Right lobe of liver (tissue), 6 donors: Measurements from ENCODE around the gene AADACL4. TPM values are rescaled to one million over a fixed set of nuclear protein-coding genes. Genes with fewer than 3 reads are reported as not detected.

Experiments
- ATAC-seq, 4 donors: fragments of 200-7000 bp; cut with Tn5 transposase; one replicate each; pipeline ENCODE4 v1.9.1; 2020; ENCODE audit warnings: mild to moderate bottlenecking in 4 of 4, moderate library complexity in 4 of 4
- DNase-seq, 3 donors: peaks; one replicate each; pipeline ENCODE4 v3.0.0-alpha.2; 2020
- H3K27ac ChIP-seq, 3 donors: fragments of 200-600 bp; one replicate each; pipeline ENCODE4 v1.8.0; 2022
- H3K27me3 ChIP-seq, 2 donors: fragments of 200-600 bp; one replicate each; pipeline ENCODE4 v1.8.0; 2022
- H3K36me3 ChIP-seq, 4 donors: fragments of 200-600 bp; sonication (generic) in 1 of 4; one replicate each; pipeline versions ENCODE4 v1.5.1 to v1.8.0; 2017 to 2022; ENCODE audit warnings: control low read depth in 1 of 4
- H3K4me1 ChIP-seq, 4 donors: fragments of 200-600 bp; sonication (generic) in 1 of 4; one replicate each; pipeline versions ENCODE4 v1.5.1 to v1.8.0; 2017 to 2022; ENCODE audit warnings: control low read depth in 1 of 4
- H3K4me3 ChIP-seq, 3 donors: fragments of 200-600 bp; one replicate each; pipeline ENCODE4 v1.8.0; 2022
- H3K9me3 ChIP-seq, 4 donors: fragments of 200-600 bp; sonication (generic) in 1 of 4; one replicate each; pipeline versions ENCODE4 v1.5.1 to v1.8.0; 2017 to 2022; ENCODE audit warnings: control low read depth in 1 of 4
- CTCF ChIP-seq, 4 donors: fragments of 200-600 bp in 3 of 4; fragments of 450-650 bp in 1 of 4; IDR thresholded peaks; one replicate each; pipeline versions ENCODE4 v1.5.1 to v1.8.0; 2016 to 2022; ENCODE audit warnings: antibody characterized with exemption in 4 of 4, mild to moderate bottlenecking in 2 of 4
- POLR2A ChIP-seq: fragments of 450-650 bp; IDR thresholded peaks from one replicate; pipeline ENCODE4 v1.6.1; 2017; ENCODE audit warnings: antibody characterized with exemption, mild to moderate bottlenecking
- WGBS: methylation state at CpG from one replicate; pipeline ENCODE4 v1.1.6; 2018; ENCODE audit warnings: low coverage, low lambda C conversion rate; ENCODE audit not compliant: insufficient coverage; ENCODE audit errors: missing lambda C conversion rate; 5-methylcytosine and 5-hydroxymethylcytosine counted together
- intact Hi-C, 2 donors: fragments of 100-400 bp; cut with DNase I; formaldehyde crosslinking; loops; one replicate each; pipeline versions ENCODE4 v1.11.2 to v1.14.1; 2022
- total RNA-seq, 6 experiments: library from RNA; depleted of rRNA in 2 of 6; stranded (reverse); fragments of >200 nt in 2 of 6; fragmentation: NEBNext Ultra II Directional in 3 of 6; extraction: Animal tissue kit (Norgen Biotek cat#: 25700) in 3 of 6; gene quantifications; one replicate each; pipeline versions ENCODE4 v1.1.0 to v1.2.4, GENCODE V29; 2016 to 2023
- donor health status: DM: no; HTN: yes; CAD: no.
- donor health status: DM: no; HTN: no; CAD: no.
- donor health status: DM: no; HTN: no; CAD: no.
- donor health status: DM: no; HTN: yes; CAD: no.
- donor health status: DM: no; HTN: yes; CAD: no.

The AADACL4 gene
- total RNA-seq, 6 experiments from 2014 or later: not detected

DNA sequence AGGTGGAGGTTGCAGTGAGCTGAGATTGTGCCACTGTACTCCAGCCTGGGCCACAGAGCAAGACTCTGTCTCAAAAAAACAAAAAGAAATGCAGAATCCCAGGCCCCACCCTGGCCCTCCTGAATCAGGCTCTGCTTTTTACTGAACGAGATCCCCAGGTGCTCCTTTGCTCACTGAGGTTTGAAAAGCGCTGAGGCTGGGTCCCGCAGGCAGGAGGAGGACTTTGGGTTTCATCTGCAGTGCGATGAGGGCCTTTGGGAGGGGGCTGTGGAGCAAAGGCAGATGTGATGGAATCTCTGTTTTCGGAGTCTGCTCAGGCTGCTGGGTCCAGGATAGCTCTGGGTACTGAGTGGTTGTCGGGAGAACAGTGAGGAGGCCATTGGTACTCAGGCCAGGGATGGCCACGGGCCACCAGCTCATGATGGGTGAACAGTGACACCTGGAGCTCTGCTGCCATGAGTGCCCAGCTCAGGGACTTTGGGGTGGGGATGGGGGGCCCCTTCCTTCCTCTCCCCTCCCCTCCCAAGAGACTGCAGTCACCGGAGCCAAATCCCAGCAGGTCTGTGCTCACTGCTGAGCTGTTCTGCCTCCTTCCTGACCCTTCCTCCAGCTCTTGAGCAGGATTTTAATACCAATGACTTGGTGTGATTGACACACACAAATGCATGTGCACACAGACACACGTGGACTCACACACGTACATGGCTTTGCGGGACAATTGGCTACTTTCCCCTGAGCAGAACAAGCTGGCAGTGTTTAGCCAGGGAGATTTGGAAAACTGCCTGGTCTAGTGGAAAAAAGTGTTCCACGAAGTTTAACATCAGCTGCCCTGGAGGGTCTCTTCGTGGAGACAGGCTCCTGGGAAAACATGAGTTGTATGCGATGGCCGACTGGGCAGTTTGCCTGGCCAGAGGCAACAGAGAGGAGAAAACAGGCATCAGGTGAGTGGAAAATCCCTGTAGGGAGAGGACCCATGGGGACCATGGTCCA is 22.2 kb upstream of the AADACL4 start:
- peaks cover 0 to 29% (median 11%) of the 10 kb centered on the region in 4 donors for H3K4me1 ChIP-seq
- H3K27me3 ChIP-seq: no peaks in the 10 kb centered on the region
- H3K27ac ChIP-seq: no peak overlapping the region
- no peaks in the 10 kb centered on the region for H3K36me3 ChIP-seq
- no peaks in the 10 kb centered on the region for H3K9me3 ChIP-seq
- no peak overlapping the region for H3K4me3 ChIP-seq
- 37% methylated on average over 8 of the region's 15 CpGs for WGBS
- intact Hi-C loops: no loop called here
- DNase-seq (peak in 1 of 3 donors; percentile 33), ATAC-seq (no peak)
- TF ChIP-seq CTCF (IDR thresholded peaks at IDR 0.05) (peak in 1 of 4 donors; percentile 13), POLR2A (no peak)

DNA sequence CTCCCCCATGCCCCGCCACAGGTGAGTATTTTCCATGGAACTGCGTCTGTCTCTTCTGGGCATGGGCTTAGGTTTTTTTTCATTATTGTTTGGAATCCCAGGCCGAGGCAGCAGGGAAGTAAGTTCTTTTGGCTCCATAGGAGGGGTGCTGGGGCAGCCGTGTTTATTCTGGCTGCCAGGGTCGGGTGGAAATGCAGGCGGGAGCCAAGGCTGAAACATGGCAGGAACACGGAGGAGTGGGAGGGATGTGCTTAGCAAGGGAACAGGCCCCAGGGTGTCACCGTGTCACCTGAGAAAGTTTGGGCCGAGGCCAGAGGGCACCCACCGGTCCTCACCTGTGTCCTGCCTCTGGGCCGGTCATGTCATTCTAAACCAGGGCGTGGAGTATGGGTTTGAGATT is 21.4 kb upstream of the AADACL4 start:
- WGBS: 44% methylated on average over 8 of the region's 12 CpGs
- intact Hi-C loops: no loop called here
- Histone ChIP-seq H3K9me3 (no peaks in the 10 kb centered on the region), H3K4me3 (no peak overlapping the region), H3K4me1 (peaks cover 0 to 29% (median 11%) of the 10 kb centered on the region in 4 donors), H3K27me3 (no peaks in the 10 kb centered on the region), H3K36me3 (no peaks in the 10 kb centered on the region), H3K27ac (no peak overlapping the region)
- DNase-seq (peak in 1 of 3 donors; percentile 25), ATAC-seq (no peak)
- TF ChIP-seq CTCF (IDR thresholded peaks at IDR 0.05) (no peak), POLR2A (no peak)

DNA sequence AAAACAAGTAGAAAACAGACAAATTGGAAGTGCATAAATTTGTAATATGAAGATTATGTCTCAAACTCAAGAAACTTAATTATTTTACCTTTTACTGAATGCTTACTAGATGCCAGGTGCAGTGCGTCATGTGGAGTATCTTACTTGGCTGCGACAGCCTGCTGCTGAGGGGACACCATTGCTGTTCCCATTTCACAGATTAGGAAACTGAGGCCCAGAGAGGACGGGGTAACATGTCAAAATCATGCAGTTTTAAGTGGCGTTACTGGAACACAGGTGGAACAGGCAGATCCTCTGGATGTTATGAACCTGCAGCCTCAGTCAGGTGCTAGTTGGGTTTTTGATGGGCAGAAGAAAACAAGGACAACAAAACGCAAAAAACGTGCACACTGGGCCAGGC is 18.6 kb upstream of the AADACL4 start:
- Histone ChIP-seq H3K27me3 (no peaks in the 10 kb centered on the region), H3K4me3 (no peak overlapping the region), H3K4me1 (peaks cover 0 to 21% (median 10%) of the 10 kb centered on the region in 4 donors), H3K9me3 (no peaks in the 10 kb centered on the region), H3K27ac (no peak overlapping the region), H3K36me3 (no peaks in the 10 kb centered on the region)
- 74% methylated on average over 6 of the region's 6 CpGs for WGBS
- intact Hi-C loops: no loop called here
- TF ChIP-seq CTCF (IDR thresholded peaks at IDR 0.05) (no peak), POLR2A (no peak)
- ATAC-seq (no peak), DNase-seq (no peak)

DNA sequence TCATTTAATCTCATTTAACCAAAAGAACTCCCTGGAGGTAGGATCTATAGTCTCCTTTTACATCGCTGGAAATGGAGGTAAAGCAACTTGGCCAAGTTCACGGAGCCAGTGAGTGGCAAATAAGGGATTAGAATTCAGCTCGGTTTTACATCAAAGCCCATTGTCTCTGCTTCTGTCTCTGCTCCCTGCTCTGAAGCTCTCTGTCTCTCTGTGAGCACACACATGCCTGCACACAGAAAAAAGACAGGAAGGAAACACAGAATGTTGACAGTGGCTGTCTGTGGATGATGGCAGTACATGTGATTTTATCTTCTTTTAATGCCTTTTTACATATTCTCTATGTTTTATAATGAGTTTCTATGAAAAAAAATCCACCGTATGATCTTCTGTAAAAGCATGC is 17.0 kb upstream of the AADACL4 start:
- no peak for ATAC-seq
- DNase-seq: no peak
- intact Hi-C loops: no loop called here
- no peaks in the 10 kb centered on the region for H3K27me3 ChIP-seq
- no peaks in the 10 kb centered on the region for H3K36me3 ChIP-seq
- TF ChIP-seq POLR2A (no peak), CTCF (IDR thresholded peaks at IDR 0.05) (no peak)
- 35% methylated on average over 4 of the region's 4 CpGs for WGBS
- peaks cover 0 to 7% (median 3%) of the 10 kb centered on the region in 4 donors for H3K4me1 ChIP-seq
- no peaks in the 10 kb centered on the region for H3K9me3 ChIP-seq
- no peak overlapping the region for H3K4me3 ChIP-seq
- H3K27ac ChIP-seq: no peak overlapping the region
